Activated CD4-positive, CD25-positive, alpha-beta regulatory T cell (primary cell): ENCODE results near the gene C1orf185.
"Not testable (repeated sequence)": the region's sequence is repeated elsewhere in the genome, so short reads cannot be mapped to it uniquely, and the experiment has no call there.

Source experiments
- DNase-seq, 4 experiments: peaks; one replicate each; lab custom pipeline; 2025; lab: John Stamatoyannopoulos, UW

Gene C1orf185

DNA sequence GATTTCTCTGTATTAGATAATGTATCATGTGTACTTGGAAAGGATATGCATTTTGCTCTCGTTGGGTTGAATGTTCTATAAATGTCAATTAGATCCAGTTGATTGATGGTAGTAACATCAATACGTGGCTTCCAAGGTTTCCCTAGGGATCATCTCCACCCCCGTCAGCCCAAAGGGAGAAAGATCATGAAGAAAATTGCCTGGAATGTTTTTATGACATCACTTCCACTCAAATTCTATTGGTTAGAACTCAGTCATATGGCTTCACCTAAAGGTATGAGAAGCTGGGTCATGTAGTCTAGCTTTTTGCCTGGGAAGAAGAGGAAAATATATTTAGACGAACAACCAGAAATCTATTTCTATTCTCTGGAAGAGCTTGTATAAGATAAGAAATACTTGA lies at the start of gene C1orf185:
TSS of gene C1orf185 (plus strand) at position 253 of the 400 bp plus-strand sequence. CDS start at position 259, 6 bp downstream.
- no peak for DNase-seq

DNA sequence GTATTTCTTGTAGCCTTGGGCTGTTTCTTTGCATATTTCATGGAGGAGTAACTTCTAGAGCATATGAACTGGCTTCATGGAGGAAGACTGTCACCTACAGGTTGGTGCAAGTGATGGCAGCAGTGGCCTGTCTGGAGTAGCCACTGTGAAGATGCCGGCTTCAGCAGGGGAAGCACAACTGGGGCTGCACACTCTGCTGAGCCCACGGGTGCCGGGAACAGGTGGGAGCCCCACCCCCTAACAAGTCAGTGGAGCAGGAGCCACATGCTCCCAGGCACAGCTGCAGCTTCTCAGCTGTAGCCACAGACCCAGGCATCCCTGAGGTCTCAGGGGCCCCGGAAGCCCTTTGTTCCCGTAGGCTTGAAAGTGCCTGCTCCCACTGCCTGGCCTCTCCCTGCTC lies 43.2 kb upstream of the C1orf185 start:
- DNase-seq = no peak

DNA sequence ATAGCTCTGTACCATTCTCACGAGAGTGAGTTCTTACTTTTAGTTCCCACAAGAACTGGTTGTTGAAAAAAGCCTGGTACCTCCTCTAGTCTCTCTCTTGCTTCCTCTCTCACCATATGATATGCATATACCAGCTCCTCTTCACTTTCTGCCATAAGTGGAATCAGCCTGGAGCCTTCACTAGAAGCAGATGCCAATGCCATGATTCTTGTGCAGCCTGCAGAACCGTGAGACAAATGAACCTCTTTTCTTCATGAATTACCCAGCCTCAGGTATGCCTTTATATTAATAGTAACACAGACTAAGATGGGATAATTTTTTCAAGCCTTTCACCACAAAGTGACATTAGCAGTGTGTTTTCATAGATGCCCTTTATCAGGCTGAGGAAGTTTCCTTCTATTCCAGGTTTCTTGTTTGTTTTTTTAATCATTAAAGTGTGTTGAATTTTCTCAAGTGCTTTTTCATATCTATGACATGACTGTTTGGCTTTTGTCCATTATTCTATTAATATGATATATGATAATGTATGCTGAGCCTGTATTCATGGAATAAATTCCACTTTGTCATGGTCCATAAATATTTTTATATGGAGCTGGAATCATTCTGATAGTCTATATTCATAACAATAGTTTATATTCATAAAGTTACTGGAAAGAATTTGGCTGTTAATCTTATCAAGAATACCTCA lies 40.7 kb upstream of the C1orf185 start:
- no peak for DNase-seq

GRCh38 chr1:51063121-51063520 lies 38.9 kb upstream of the C1orf185 start:
- DNase-seq = no peak

- no peak for DNase-seq
These were observed 32.0 kb upstream of the C1orf185 start for GRCh38 chr1:51070011-51070410.

DNA sequence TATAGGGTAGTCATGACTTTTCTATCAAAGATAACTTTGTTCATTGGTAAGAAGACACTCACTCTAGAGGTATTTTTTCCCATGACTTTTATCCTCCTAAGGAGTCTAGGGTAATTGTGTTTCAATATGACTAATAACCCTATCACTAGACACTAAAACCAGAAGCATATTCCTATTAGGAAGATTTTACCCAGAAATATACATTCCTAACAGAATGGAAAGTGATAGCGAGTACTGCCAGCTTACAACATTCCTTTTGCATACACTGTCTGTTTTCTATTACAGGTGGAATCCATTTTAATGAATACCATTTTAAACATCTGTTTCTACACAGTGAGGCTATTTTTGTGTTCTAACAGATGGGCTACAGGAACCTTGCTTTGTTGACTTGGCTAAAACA lies 31.4 kb upstream of the C1orf185 start:
- DNase-seq = no peak

- no peak for DNase-seq
These were observed 30.6 kb upstream of the C1orf185 start for GRCh38 chr1:51071291-51072042.

DNA sequence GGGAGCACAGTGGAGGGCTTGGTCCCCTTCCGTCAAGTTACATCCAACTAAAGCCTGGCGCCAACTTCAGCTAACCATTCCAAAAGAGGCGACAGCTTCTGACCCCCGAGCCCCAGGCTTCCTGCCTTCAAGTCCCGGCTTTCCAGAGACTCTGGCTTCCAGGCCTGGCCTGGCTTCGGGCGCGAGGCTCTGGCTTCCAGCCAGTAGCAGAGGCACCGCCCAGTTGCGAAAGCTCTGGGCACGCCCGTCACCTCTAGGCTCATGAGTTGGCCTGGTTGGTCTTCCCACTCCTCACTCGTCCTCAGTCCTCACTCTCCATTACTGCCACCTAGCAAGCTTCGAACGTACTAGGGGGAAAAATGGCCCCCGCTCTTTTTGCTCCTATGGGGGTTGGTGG lies 30.0 kb upstream of the C1orf185 start:
- no peak for DNase-seq

DNA sequence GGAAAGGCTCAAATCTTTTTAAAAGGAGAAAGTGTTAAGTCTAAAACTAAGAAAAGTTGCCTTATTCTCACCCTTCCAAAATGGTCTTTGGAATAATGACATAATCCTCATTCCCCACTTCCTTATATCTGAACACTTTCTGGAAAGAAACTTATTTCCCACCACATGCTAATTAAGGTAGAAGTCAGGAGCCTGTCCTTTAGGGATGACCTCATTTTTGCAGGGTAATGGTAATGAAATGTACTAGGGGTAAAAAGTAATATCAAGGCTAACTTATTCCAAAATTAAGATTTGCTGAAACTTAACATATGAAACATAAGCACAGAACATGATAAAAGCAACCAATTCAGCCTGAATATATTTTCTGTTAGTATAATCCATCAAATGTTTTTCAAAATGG lies 29.4 kb upstream of the C1orf185 start:
- DNase-seq = no peak

DNA sequence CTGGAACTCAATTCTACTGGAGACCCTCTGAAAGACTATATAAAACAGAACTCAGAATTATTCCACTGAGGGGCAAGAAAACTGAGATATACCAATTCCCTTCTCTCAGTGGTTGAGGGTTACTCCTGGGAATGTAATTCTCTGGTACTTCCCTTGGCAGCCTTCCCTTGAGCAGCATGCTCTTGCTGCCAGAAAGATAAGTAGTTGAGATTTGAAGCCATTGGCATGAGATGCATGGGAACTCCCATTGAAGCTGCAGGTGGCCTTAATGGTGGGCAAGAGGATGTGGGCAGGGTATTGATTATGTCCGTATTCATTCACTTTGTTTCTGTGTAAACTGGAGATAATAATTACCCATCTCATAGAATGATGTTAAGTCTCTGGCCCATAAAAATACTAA lies 28.6 kb upstream of the C1orf185 start:
- DNase-seq = no peak

DNA sequence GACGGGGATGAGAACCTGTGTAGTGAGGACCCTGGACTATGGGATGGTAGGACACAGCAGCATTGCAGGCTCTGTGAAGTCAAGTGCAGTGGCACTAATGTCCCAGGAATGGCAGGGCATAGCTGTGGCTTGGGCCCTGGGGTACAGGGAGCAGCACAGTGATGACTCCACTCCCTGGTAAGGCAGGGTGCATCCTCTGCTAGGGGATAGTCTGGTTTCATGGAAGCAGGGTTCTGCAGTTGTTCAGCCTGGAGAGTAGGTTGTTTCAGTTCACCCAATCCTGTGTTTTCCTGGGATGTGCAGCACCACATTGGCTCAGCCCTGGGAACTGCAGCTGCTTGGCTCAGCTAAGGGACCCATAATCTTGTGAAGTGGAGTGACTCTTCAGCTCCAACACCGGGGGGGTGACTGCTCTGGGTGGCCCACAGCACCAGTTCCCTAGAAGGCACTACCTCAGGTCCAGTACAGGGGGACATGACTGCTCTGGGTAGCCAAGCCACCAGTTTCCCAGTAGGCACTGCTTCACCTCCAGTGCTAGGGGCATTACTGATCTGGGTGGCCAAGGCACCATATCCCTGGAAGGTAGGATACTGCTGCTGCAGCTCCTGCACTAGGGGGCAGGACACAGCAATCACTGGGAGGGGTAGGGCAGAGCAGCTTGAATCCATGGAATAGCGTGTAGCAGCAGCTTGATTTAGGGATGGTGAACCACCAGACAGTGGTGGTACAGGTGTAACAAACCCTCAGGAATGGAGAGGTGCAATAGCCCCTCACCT lies 15.3 kb upstream of the C1orf185 start:
- DNase-seq = no peak

DNA sequence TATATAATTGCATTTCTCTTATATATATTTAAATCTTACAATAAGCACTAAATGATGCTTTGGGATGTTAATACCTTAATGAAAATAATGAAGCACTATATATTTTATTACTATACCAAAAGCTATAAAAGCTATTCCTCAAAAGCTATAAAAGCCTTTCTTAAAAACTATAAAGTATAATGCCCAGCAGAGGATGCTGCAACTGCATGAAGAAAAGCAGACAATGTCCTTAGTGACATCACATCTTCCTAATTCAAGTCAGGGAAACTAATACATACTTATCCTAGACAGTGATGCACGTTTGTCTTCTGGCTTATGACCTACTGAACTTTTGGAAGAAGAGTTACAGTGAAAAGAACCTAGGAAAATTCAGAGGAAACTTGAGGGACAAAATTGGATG lies 13.6 kb upstream of the C1orf185 start:
- no peak for DNase-seq

GRCh38 chr1:51093581-51093980 lies 8.4 kb upstream of the C1orf185 start:
- DNase-seq = no peak

GRCh38 chr1:51097171-51097570 lies 4.9 kb upstream of the C1orf185 start:
- no peak for DNase-seq

DNA sequence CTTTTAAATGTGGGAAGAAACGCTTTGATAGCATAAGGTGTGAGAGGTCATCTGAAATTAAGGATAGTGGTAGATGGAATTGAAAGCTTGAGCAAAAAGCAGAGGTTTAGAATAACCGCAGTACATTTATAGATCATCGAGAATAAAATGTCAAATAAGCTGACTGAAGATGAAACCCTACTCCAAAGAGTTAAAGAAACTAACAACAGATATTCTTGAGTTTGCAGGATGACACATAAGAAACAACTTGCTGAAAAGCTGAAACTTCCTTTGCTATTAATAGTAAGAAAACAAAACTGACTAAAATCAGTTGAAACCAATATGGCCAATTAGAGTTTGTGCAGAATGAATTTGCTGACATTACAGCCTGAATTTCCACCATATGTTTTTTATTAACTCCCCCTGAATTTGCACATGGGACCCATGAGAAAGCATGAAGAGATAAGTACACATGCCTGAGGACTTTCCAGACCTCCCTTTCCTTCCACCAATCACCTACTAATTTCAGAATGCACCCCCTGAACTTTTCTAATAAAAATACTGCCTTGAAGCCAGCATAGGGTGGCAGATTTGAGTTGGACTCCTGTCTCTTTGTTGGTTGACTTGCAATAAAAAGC lies 1.7 kb upstream of the C1orf185 start:
- DNase-seq = no peak

DNA sequence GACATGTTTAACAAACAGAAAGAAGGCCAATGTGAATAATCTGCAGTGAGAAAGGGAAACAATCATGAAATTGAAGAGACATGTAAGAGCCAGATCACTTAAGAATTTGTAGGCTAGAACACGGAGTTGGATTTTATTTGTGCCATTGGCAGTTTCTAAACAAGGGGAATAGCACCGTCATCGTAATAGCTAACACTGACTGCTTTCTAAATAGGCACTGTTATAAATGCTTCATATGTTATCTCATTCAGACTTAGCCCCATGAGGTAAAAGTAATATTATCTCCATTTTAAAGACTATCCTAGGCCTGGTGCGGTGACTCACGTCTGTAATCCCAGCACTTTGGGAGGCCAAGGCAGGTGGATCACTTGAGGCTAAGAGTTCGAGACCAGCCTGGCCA lies 12.1 kb downstream of the C1orf185 start:
- DNase-seq = no peak

GRCh38 chr1:51115714-51116404 lies 13.8 kb downstream of the C1orf185 start:
- DNase-seq = no peak

GRCh38 chr1:51119331-51119730 lies 17.3 kb downstream of the C1orf185 start:
- no peak for DNase-seq

DNA sequence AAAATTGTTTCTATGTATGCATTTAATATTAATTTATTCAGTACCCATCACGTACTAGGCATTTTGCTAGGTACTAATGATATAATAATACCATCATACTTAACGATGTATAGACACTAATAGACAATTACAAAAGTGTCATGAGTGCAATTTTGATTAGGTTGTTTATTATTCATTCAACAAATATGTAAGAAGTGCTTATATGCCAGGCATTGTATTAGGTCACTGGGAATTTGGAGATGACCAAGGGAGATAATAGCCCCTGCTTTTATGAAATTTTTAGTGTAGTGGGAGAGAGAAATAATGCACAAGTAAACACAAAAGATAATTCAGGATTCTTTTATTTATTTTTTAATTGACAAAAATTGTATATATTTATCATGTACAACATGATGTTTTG lies 18.6 kb downstream of the C1orf185 start:
- no peak for DNase-seq

- not testable (repeated sequence) for DNase-seq
These were observed 25.1 kb downstream of the C1orf185 start for GRCh38 chr1:51127152-51127551.

DNA sequence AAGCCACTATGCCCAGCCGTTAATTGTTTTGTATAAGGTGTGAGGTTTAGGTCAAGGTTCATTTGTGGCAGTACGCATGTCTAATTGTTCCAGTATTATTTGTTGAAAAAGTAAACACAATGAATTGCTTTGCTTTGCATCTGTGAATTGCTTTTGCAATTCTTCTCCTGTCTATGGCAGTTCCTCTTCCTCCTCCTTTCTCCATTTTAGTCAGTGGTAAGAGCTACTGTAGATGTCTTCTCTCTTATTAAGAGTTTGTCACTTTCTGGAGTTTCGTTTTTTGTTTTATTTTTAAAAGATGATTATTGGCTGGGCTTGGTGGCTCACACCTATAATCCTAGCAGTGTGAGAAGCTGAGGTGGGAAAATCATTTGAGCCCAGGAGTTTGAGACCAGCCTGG lies 29.2 kb downstream of the C1orf185 start:
- no peak for DNase-seq

DNA sequence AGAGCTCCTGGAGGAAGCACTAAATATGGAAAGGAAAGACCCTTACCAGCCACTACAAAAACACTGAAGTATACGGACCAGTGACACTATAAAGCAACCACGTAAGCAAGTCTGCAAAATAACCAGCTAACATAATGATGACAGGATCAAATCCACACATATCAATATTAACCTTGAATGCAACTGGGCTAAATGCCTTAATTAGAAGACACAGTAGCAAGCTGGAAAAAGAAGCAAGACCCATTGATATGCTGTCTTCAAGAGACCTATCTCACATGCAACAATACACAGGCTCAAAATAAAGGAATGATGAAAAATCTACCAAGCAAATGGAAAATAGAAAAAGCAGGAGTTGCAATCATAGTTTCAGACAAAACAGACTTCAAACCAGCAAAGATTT lies 31.0 kb downstream of the C1orf185 start:
- DNase-seq = no peak
